A673 (cell line): ENCODE data around the gene SPAG16. TPM values are rescaled to one million over a fixed set of nuclear protein-coding genes. Genes with fewer than 3 reads are reported as not detected.

ENCODE experiments used
- BruUV-seq: library from RNA; stranded (reverse); fragments of 400-500 nt; replicated peaks from 2 replicates; lab custom pipeline; 2021; lab: Mats Ljungman, UMichigan
- CTCF ChIA-PET: fragments of 300-600 bp; sonication (Branson Sonifier 250); formaldehyde crosslinking; loops from one replicate; lab custom pipeline; 2022; ENCODE audit warnings: antibody characterized with exemption; lab: Charles Lee
- POLR2A ChIA-PET: fragments of 300-600 bp; sonication (Branson Sonifier 250); formaldehyde crosslinking; loops from one replicate; lab custom pipeline; 2022; ENCODE audit warnings: antibody characterized with exemption; ENCODE audit not compliant: low non-redundant PET; lab: Charles Lee
- DNase-seq: peaks from one replicate; pipeline ENCODE4 v3.0.0-alpha.2; 2015; ENCODE audit warnings: low spot score
- H3K27ac ChIP-seq: fragments of 200-600 bp; sonication (generic); 2 replicates; pipeline ENCODE4 v1.5.1; 2016; ENCODE audit warnings: mixed run types, low read depth, mild to moderate bottlenecking, mixed read lengths, antibody characterized with exemption, low read length; ENCODE audit not compliant: poor library complexity, severe bottlenecking
- H3K27me3 ChIP-seq: fragments of 200-600 bp; sonication (generic); replicated peaks from 2 replicates; pipeline ENCODE4 v1.6.1; 2017; ENCODE audit warnings: mixed run types, low read depth, mild to moderate bottlenecking, mixed read lengths, antibody characterized with exemption, low read length; ENCODE audit not compliant: insufficient read depth, poor library complexity
- H3K36me3 ChIP-seq: fragments of 200-600 bp; sonication (generic); 2 replicates; pipeline ENCODE4 v1.6.1; 2016; ENCODE audit warnings: mixed run types, mild to moderate bottlenecking, mixed read lengths, antibody characterized with exemption, low read length; ENCODE audit not compliant: insufficient read depth, poor library complexity, severe bottlenecking
- H3K4me1 ChIP-seq: fragments of 200-600 bp; sonication (generic); 2 replicates; pipeline ENCODE4 v1.6.1; 2017; ENCODE audit warnings: mixed run types, mild to moderate bottlenecking, mixed read lengths, antibody characterized with exemption, low read length; ENCODE audit not compliant: insufficient read depth, poor library complexity, severe bottlenecking
- H3K4me3 ChIP-seq: fragments of 200-600 bp; sonication (generic); 2 replicates; pipeline ENCODE4 v1.5.1; 2016; ENCODE audit warnings: low read depth, mixed run types, mild to moderate bottlenecking, mixed read lengths, low read length; ENCODE audit not compliant: poor library complexity, severe bottlenecking
- H3K9me3 ChIP-seq: fragments of 200-600 bp; sonication (generic); 2 replicates; pipeline ENCODE4 v1.6.1; 2016; ENCODE audit warnings: mixed run types, low read depth, mild to moderate bottlenecking, mixed read lengths, antibody characterized with exemption, low read length; ENCODE audit not compliant: poor library complexity, severe bottlenecking
- EZH2 ChIP-seq: fragments of 200-600 bp; sonication (generic); IDR thresholded peaks from 2 replicates; pipeline ENCODE4 v1.6.1; 2017; ENCODE audit warnings: borderline replicate concordance, low read depth, mild to moderate bottlenecking, mixed read lengths, antibody characterized with exemption, low read length; ENCODE audit not compliant: poor library complexity, severe bottlenecking
- intact Hi-C: fragments of 100-400 bp; cut with micrococcal nuclease; formaldehyde crosslinking; loops from one replicate; pipeline ENCODE4 v1.10.0; 2022; ENCODE audit not compliant: unreplicated experiment
- total RNA-seq: library from RNA; stranded (reverse); gene quantifications from 2 replicates; pipeline ENCODE4 v1.2.3, GENCODE V29; 2021
- TF ChIP-seq, protein P1 (sequence below): fragments of 300-800, 200-600 bp; sonication (generic); conservative IDR thresholded peaks from 2 replicates; pipeline ENCODE4 v1.5.1; 2017; ENCODE audit warnings: low read depth, mild to moderate bottlenecking, antibody characterized with exemption, low read length, moderate library complexity, mixed read lengths

SPAG16 gene
- total RNA-seq, 1 experiment from 2014 or later = 13.1 TPM

DNA sequence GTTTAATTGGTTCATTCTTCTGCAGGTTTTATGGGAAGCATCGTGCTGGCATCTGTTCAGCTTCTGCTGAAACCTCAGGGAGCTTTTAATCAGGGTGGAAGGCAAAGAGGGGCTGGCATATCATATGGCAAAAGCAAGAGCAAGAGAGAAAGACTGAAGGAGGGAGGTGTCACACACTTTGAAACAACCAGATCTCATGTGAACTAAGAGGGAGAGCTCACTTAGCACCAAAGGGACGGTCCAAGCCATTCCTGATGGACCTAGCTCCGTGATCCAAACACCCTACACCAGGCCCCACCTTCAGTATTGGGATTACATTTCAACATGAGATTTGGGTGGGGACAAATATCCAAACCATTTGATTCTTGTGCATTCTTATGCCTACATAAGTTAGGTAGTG is 563.1 kb downstream of the SPAG16 start:
- H3K36me3 ChIP-seq = no peaks in the 10 kb centered on the region
- ChIA-PET POLR2A (no interaction called here), CTCF (no interaction called here)
- intact Hi-C loops = no loop called here
- no peaks in the 10 kb centered on the region for H3K4me1 ChIP-seq
- H3K9me3 ChIP-seq = no peaks in the 10 kb centered on the region
- BruUV-seq = no TSS peak
- no peak overlapping the region for H3K4me3 ChIP-seq
- DNase-seq = no peak
- H3K27ac ChIP-seq = no peak overlapping the region
- no peaks in the 10 kb centered on the region for H3K27me3 ChIP-seq
- TF ChIP-seq EZH2 = no peak
- TF ChIP-seq, protein P1, sequence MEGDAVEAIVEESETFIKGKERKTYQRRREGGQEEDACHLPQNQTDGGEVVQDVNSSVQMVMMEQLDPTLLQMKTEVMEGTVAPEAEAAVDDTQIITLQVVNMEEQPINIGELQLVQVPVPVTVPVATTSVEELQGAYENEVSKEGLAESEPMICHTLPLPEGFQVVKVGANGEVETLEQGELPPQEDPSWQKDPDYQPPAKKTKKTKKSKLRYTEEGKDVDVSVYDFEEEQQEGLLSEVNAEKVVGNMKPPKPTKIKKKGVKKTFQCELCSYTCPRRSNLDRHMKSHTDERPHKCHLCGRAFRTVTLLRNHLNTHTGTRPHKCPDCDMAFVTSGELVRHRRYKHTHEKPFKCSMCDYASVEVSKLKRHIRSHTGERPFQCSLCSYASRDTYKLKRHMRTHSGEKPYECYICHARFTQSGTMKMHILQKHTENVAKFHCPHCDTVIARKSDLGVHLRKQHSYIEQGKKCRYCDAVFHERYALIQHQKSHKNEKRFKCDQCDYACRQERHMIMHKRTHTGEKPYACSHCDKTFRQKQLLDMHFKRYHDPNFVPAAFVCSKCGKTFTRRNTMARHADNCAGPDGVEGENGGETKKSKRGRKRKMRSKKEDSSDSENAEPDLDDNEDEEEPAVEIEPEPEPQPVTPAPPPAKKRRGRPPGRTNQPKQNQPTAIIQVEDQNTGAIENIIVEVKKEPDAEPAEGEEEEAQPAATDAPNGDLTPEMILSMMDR = no peak

DNA sequence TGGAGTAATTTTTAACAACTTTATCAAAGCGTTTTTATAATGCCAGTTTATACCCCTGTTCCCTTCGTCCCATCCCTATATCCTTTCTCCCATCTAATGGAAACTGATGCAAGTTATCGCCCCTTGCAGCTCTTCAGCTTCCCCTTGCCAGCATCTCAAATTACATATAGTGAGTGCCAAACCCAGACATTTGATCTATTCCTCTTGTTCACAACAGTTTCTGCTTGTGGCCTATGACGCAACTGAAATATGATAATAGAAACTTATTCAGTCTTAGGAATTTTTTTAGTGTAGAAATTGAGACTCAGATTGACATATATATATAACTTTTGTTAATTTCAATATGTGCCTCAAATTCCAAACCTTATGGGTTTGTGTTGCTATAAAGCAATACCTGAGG is 564.4 kb downstream of the SPAG16 start:
- H3K9me3 ChIP-seq = no peaks in the 10 kb centered on the region
- no peaks in the 10 kb centered on the region for H3K36me3 ChIP-seq
- no peak overlapping the region for H3K27ac ChIP-seq
- no peaks in the 10 kb centered on the region for H3K4me1 ChIP-seq
- TF ChIP-seq EZH2 = no peak
- TF ChIP-seq, protein P1 = no peak
- intact Hi-C loops = no loop called here
- H3K27me3 ChIP-seq = no peaks in the 10 kb centered on the region
- DNase-seq = peak; percentile 9
- CTCF ChIA-PET = no interaction called here
- no TSS peak for BruUV-seq
- H3K4me3 ChIP-seq = no peak overlapping the region
- POLR2A ChIA-PET = interaction anchor here (0.6 kb wide), 1 partner anchor 1443 kb away, joined by 3 read pairs; no protein-coding TSS in a partner anchor

DNA sequence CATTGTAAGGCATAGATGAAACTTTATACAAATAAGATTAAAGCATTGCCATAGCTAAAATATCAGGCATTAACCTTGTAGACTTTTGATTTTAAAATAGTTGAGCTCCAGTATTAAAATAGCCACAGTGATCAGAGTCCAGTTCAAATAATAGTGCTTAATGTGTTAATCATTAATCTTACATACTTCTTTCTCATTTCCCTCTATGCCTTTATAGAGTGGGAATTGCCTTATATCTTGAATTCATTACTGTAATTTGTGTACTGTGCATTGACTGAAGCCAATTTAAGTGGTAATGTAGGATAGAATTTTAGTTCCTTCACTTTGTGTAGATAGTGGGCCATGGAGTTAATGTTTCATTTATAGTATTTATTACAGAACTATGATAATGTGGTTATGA is 577.4 kb downstream of the SPAG16 start:
- POLR2A ChIA-PET = interaction anchor here (0.8 kb wide), 1 partner anchor 18 kb away, joined by 3 read pairs; no protein-coding TSS in a partner anchor
- CTCF ChIA-PET = no interaction called here
- no peak for DNase-seq
- Histone ChIP-seq H3K4me1 (no peaks in the 10 kb centered on the region), H3K4me3 (no peak overlapping the region), H3K27ac (no peak overlapping the region), H3K9me3 (no peaks in the 10 kb centered on the region), H3K27me3 (no peaks in the 10 kb centered on the region), H3K36me3 (no peaks in the 10 kb centered on the region)
- no TSS peak for BruUV-seq
- TF ChIP-seq, protein P1 = no peak
- TF ChIP-seq EZH2 = no peak
- intact Hi-C loops = no loop called here
